ENCODE data around the gene LYZL6. TPM values are rescaled to one million over a fixed set of nuclear protein-coding genes. Genes with fewer than 3 reads are reported as not detected.

Gene LYZL6
- total RNA-seq, 2 experiments from 2014 or later: not detected

GRCh38 chr17:35953720-35954119 lies 10.2 kb upstream of the LYZL6 start:
- Histone ChIP-seq H3K36me3 (ENCODE audit: insufficient read depth, low read length) (no peaks in the 10 kb centered on the region), H3K27ac (ENCODE audit: low read depth in 1 of 2, low read length in 2 of 2) (no peak overlapping the region), H3K4me1 (ENCODE audit: insufficient read depth, low read length) (no peaks in the 10 kb centered on the region), H3K9me3 (ENCODE audit: control insufficient read depth in 1 of 2, insufficient read depth in 1 of 2, low read length in 2 of 2) (no peaks in the 10 kb centered on the region), H3K4me3 (ENCODE audit: low read length) (no peak overlapping the region), H3K27me3 (ENCODE audit: control insufficient read depth in 1 of 2, insufficient read depth in 2 of 2, low read length in 2 of 2) (no peaks in the 10 kb centered on the region)
- H3K36me3 Mint-ChIP-seq (ENCODE audit: low read depth): no peaks in the 10 kb centered on the region
- H3K4me1 Mint-ChIP-seq (ENCODE audit: low read depth): no peaks in the 10 kb centered on the region
- ChIA-PET CTCF (no interaction called here), POLR2A (no interaction called here)
- no peak overlapping the region for H3K27ac Mint-ChIP-seq
- H3K4me3 Mint-ChIP-seq: no peak overlapping the region
- ATAC-seq (ENCODE audit: poor library complexity): no peak
- intact Hi-C loops (cut with DNase I, micrococcal nuclease): no loop called here
- no peaks in the 10 kb centered on the region for H3K9me3 Mint-ChIP-seq
- no peak for DNase-seq
- no peak for TF ChIP-seq CTCF (IDR thresholded peaks at IDR 0.05)
- H3K27me3 Mint-ChIP-seq: peaks cover 21% of the 10 kb centered on the region

- Histone ChIP-seq H3K9me3 (ENCODE audit: control insufficient read depth in 1 of 2, insufficient read depth in 1 of 2, low read length in 2 of 2) (no peaks in the 10 kb centered on the region), H3K4me3 (ENCODE audit: low read length) (no peak overlapping the region), H3K27me3 (ENCODE audit: control insufficient read depth in 1 of 2, insufficient read depth in 2 of 2, low read length in 2 of 2) (no peaks in the 10 kb centered on the region), H3K36me3 (ENCODE audit: insufficient read depth, low read length) (no peaks in the 10 kb centered on the region), H3K4me1 (ENCODE audit: insufficient read depth, low read length) (peaks cover 6% of the 10 kb centered on the region), H3K27ac (ENCODE audit: low read depth in 1 of 2, low read length in 2 of 2) (no peak overlapping the region)
- DNase-seq: no peak
- no peak for ATAC-seq (ENCODE audit: poor library complexity)
- H3K36me3 Mint-ChIP-seq (ENCODE audit: low read depth): no peaks in the 10 kb centered on the region
- H3K27ac Mint-ChIP-seq: no peak overlapping the region
- POLR2A ChIA-PET: no interaction called here
- no peaks in the 10 kb centered on the region for H3K4me1 Mint-ChIP-seq (ENCODE audit: low read depth)
- H3K9me3 Mint-ChIP-seq: no peaks in the 10 kb centered on the region
- intact Hi-C loops (cut with DNase I, micrococcal nuclease): loop anchor here in 1 of 2 experiments (10.0 kb wide), 1 partner anchor 535 kb away; the partner anchor contains the start of gene ZNHIT3
- no peak overlapping the region for H3K4me3 Mint-ChIP-seq
- CTCF ChIA-PET: interaction anchor here (1.1 kb wide), 1 partner anchor 9 kb away, joined by 3 read pairs; no protein-coding TSS in a partner anchor
- no peak for TF ChIP-seq CTCF (IDR thresholded peaks at IDR 0.05)
- H3K27me3 Mint-ChIP-seq: no peaks in the 10 kb centered on the region
Measured at GRCh38 chr17:35949401-35949800, 5.9 kb upstream of the LYZL6 start.

- TF ChIP-seq CTCF (IDR thresholded peaks at IDR 0.05): no peak
- Mint-ChIP-seq H3K4me3 (no peak overlapping the region), H3K27me3 (no peaks in the 10 kb centered on the region), H3K4me1 (ENCODE audit: low read depth) (no peaks in the 10 kb centered on the region), H3K9me3 (no peaks in the 10 kb centered on the region), H3K36me3 (ENCODE audit: low read depth) (no peaks in the 10 kb centered on the region), H3K27ac (no peak overlapping the region)
- Histone ChIP-seq H3K4me1 (ENCODE audit: insufficient read depth, low read length) (peaks cover 6% of the 10 kb centered on the region), H3K9me3 (ENCODE audit: control insufficient read depth in 1 of 2, insufficient read depth in 1 of 2, low read length in 2 of 2) (no peaks in the 10 kb centered on the region), H3K27ac (ENCODE audit: low read depth in 1 of 2, low read length in 2 of 2) (no peak overlapping the region), H3K4me3 (ENCODE audit: low read length) (no peak overlapping the region), H3K27me3 (ENCODE audit: control insufficient read depth in 1 of 2, insufficient read depth in 2 of 2, low read length in 2 of 2) (no peaks in the 10 kb centered on the region), H3K36me3 (ENCODE audit: insufficient read depth, low read length) (no peaks in the 10 kb centered on the region)
- POLR2A ChIA-PET: no interaction called here
- CTCF ChIA-PET: interaction anchor here (1.1 kb wide), 1 partner anchor 11 kb away, joined by 3 read pairs; no protein-coding TSS in a partner anchor
- DNase-seq (no peak), ATAC-seq (ENCODE audit: poor library complexity) (no peak)
- intact Hi-C loops (cut with DNase I, micrococcal nuclease): loop anchor here in 1 of 2 experiments (10.0 kb wide), 1 partner anchor 537 kb away; the partner anchor contains the start of gene ZNHIT3
Measured at GRCh38 chr17:35948092-35948491, 4.6 kb upstream of the LYZL6 start.
